Left forelimb (tissue), 1 donor: Measurements from ENCODE around the gene PTPN5.

Source experiments
- DNase-seq: peaks from one replicate; pipeline ENCODE4 v3.0.0-alpha.2; 2018; ENCODE audit warnings: low spot score

The PTPN5 gene

DNA sequence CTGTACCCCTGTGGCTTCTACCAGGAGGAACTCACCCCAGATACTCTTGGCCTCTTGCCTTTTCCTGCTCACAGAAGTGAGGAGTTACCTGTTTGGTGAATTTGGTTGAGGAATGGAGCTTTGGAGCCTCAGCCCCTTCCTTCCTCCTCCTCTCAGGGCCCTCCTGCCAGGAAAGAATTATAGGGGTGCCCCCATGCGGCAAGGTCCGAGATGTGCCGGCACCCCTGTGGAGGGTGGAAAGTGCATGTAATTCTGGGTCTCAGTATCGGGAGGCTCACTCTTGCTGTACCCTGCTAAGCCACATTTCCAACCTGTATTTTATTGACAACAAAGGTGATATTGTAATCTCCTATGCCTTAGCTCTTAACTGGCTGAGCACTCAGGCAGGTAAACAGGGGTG is 51.9 kb downstream of the PTPN5 start:
- no peak for DNase-seq

GRCh38 chr11:18737642-18738041 is 54.0 kb downstream of the PTPN5 start:
- no peak for DNase-seq

- DNase-seq: no peak
Observed at GRCh38 chr11:18736590-18737148, 54.9 kb downstream of the PTPN5 start.

DNA sequence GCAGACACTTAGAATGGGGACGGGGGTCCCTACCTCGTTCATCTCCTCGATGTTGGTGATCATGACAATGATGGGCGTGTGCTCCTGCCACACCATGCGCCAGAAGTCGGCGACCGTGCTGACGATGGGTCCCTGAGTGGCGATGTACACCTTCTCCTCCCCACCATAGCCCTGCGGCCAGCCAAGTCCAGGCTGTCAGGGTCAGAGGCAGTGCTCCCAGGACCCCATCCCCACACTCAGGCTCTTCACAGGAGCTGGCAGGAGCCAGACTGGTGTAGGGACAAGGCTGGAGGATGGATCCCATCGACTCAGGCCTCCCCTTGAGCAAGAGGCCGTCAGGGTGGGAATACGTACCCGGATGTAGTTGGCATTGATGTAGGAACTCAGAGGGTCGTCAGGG is 58.4 kb downstream of the PTPN5 start:
- no peak for DNase-seq

- no peak for DNase-seq
Observed at GRCh38 chr11:18731949-18732821, 59.4 kb downstream of the PTPN5 start.

DNA sequence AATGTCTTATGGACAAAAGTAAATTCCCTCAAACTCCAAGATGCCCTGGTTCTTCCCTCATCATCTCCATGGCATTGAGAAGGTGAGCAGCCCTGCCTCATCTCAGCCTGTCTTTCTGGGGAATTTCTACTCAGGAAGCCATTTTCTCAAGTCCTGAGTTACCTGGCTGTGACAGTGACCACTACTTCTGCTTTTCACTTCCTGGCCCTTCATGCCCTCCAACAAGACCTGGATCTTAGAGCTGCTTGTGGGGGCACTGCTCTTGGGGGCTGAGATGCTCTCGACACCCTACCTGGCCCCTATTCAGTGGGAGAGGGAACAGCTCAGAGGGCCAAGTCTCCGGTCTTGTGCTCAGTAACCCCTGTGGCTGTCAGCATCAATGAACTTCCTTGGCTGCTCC is 60.2 kb downstream of the PTPN5 start:
- no peak for DNase-seq

DNA sequence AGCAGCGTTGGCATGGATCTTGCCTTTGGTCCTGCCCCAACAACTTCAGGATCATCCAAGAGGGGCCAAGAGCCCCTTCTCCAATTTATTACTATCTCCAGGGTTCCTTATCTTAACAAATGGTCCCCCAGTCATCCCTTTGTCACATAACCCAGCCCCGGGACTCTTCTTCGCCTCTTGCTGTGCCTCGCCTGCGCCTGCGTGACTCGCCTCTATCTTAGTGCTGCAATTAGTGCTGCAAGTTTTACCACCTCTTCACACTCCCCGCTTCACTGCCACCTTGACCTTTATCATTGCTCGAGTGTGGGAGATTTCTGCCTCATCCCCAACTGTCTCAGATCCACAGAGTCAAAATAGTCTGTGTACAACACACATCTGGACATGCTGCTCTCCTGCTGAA is 61.6 kb downstream of the PTPN5 start:
- DNase-seq: no peak

DNA sequence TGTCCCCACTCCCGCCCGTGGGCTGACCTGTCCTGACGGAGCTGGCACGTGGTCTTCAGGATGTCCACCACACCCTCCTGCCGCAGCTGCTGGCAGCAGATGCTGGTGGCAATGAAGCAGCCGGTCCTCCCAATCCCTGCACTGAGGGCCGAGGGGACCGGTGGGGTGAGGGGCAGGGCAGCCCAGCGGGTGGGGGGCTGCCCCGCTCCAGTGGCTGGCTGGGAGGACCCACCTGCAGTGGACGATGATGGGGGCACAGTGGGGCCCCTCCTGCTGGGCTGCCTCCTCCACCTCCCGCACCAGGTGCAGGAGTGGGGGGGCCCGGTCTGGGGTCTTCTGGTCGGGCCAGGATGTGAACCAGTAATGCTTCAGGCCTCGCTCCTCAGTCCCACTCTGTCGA is 62.2 kb downstream of the PTPN5 start:
- DNase-seq: no peak

DNA sequence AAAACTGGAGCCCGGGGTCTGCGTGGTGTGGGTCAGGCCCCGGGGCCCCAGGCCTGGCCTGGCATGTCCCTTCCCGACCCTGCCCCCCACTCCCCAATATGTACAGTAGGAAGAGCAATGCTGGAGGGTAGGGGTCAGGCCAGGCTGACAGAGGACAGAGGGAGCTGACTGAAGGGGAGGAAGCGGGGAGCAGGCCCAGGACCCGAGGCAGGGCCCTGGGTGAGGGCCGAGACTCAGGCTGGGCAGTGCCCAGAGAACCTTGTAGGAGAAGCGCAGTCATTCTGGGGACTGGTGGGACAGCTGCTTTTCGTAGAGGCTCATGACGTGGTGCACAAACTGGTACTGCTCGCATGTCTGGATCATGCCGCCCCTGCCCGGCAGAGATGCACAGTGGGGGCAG is 62.9 kb downstream of the PTPN5 start:
- DNase-seq: no peak

DNA sequence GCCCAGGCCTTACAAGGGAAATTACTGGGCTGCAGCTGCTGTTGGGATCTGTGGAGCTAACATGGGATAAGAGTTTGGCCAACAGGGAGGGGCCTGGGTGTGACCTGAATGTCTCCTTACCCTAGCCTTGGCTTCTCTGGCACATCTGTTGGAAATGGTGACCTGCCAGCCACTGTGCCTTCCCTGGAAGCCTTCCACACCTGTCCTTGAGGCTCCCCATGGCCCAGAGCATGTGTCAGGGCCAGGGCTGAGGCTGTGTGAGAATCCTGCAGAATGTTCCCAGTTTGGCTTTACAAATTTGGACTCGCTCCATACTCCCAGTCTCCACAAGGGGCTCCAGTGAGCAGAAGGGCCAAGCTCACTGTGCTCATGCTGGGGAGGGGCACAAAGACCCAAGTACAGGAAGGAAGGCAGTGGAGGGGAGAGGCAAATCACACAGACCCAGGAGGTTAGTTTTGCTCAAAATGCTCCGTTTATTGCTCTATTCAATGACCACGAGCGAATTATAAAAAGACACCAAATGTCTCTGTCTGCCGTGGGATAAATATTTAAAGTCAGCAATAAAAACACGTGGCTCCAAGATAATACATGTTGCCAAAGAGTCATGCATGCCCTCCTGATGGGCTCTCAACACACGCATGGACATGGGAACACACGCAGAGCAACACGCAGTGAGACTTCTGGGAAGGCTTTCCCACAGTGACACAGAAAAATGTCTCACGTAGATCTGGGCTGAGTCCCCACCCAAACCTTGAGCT is 63.9 kb downstream of the PTPN5 start:
- no peak for DNase-seq

- DNase-seq: no peak
Observed at GRCh38 chr11:18726040-18726439, 65.6 kb downstream of the PTPN5 start, which contains the start of gene IGSF22. IGSF22 (minus strand) TSS chr11:18726188; CDS start chr11:18724236, 1,952 bp downstream.

GRCh38 chr11:18723991-18724390 is 67.6 kb downstream of the PTPN5 start:
- no peak for DNase-seq

GRCh38 chr11:18722293-18722637 is 69.3 kb downstream of the PTPN5 start:
- no peak for DNase-seq

GRCh38 chr11:18721561-18722292 is 69.9 kb downstream of the PTPN5 start:
- no peak for DNase-seq

GRCh38 chr11:18720808-18721560 is 70.6 kb downstream of the PTPN5 start:
- peak; percentile 86 for DNase-seq

DNA sequence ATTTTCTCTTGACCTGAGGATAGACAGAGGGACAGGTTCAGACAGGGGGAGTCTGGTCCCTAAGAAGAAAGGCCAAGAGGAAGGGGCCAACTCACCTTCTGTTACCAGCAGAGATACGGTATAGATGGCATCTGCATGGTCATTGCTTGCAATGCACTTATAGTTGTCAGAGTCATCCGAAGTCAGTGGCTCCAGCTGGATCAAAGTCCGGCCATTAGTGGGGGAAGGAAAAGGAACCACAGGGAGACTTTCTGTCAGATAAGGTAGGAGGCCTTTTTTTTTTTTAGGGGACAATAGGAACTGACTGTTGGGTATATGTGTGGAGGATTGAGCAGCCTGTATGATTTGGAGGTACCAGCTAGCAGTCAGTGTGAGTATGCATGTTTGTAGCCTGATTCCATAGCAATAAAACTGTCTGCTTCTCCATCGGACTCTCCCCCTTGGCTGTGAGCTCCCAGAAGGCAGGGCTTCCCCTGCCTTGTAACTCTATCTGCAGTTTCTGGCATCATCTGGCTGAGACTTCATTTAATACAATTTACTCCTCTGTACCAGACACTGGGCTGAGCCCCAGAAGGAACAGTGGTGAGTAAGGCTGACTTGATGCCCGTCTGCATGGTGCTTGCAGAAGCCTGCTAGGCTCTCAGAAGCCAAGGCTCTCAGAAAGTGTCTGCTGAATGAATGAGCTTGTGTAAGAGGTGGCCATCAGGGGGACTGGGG is 71.3 kb downstream of the PTPN5 start:
- no peak for DNase-seq

DNA sequence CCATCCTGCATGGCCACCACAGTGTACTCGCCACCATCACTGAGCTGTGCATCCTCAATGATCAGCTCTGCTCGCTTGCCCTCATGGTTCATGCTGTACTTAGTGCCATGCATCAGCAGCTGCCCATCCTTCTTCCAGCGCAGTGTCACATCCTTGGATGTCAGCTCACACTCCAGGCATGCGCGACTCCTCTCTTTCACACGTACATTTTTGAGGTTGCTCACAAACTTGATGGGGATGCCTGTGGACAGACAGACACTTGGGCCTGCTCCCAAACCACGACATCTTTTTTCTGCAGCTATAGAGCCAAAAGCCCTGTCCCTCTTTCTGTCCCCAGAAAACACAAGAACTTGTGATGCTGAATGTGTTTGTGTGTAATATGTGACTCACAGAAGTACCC is 76.1 kb downstream of the PTPN5 start:
- no peak for DNase-seq

- no peak for DNase-seq
Observed at GRCh38 chr11:18714443-18714780, 77.2 kb downstream of the PTPN5 start.

- DNase-seq: no peak
Observed at GRCh38 chr11:18713646-18714442, 77.8 kb downstream of the PTPN5 start.

DNA sequence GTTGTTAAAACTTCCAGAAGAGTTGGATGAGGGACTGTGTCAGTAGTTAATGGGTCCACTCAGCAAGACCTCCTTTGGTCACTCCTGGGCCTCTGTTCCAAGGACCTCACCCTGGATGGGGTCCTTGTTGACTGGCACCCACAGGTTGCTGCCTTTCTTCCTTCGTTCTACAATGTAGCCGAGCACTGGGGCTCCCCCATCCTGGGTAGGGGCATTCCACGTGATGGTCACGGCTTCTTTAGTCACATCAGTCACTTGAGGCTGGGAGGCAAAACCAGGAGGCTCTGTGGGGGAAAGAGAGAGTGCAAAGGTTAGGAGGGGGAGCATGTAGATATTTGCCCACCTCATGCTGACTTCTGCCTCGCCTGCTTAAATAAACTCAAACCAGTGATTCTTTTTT is 81.1 kb downstream of the PTPN5 start:
- peak; percentile 31 for DNase-seq
